GM23338 (cell line): ENCODE results near the gene LDHA. TPM values are rescaled to one million over a fixed set of nuclear protein-coding genes. Genes with fewer than 3 reads are reported as not detected.

Experiments
- ATAC-seq: fragments of 200-7000 bp; cut with Tn5 transposase; 3 replicates; pipeline ENCODE4 v1.9.1; 2020
- DNase-seq: peaks from one replicate; pipeline ENCODE4 v3.0.0-alpha.2; 2015; ENCODE audit warnings: low spot score
- H2AFZ ChIP-seq: fragments of 200-600 bp; sonication (generic); 2 replicates; pipeline ENCODE4 v1.8.0; 2016; ENCODE audit warnings: antibody characterized with exemption, mild to moderate bottlenecking, moderate library complexity
- H3F3A ChIP-seq: fragments of 200-600 bp; sonication (generic); replicated peaks from 2 replicates; pipeline ENCODE4 v1.8.0; 2017; ENCODE audit warnings: antibody characterized with exemption, mixed run types, low read depth
- H3K27ac ChIP-seq: fragments of 200-600 bp; sonication (generic); 2 replicates; pipeline ENCODE4 v1.6.1; 2016; ENCODE audit warnings: low read depth
- H3K27me3 ChIP-seq: fragments of 200-600 bp; sonication (generic); 2 replicates; pipeline ENCODE4 v1.8.0; 2016; ENCODE audit warnings: mild to moderate bottlenecking, mixed run types, moderate library complexity; ENCODE audit not compliant: insufficient read depth
- H3K36me3 ChIP-seq: fragments of 200-600 bp; sonication (generic); 2 replicates; pipeline ENCODE4 v1.8.0; 2016; ENCODE audit warnings: mild to moderate bottlenecking; ENCODE audit not compliant: insufficient read depth
- H3K4me1 ChIP-seq: fragments of 200-600 bp; sonication (generic); 2 replicates; pipeline ENCODE4 v1.8.0; 2016; ENCODE audit warnings: mild to moderate bottlenecking, moderate library complexity; ENCODE audit not compliant: insufficient read depth
- H3K4me2 ChIP-seq: fragments of 200-600 bp; sonication (generic); 2 replicates; pipeline ENCODE4 v1.7.1; 2017; ENCODE audit warnings: mixed run types
- H3K4me3 ChIP-seq: fragments of 200-600 bp; sonication (generic); 2 replicates; pipeline ENCODE4 v1.6.1; 2016; ENCODE audit warnings: mixed run types
- H3K79me2 ChIP-seq: fragments of 200-600 bp; sonication (generic); replicated peaks from 2 replicates; pipeline ENCODE4 v1.8.0; 2017; ENCODE audit warnings: mild to moderate bottlenecking; ENCODE audit not compliant: insufficient read depth
- H3K9me2 ChIP-seq: fragments of 200-600 bp; sonication (generic); 2 replicates; pipeline ENCODE4 v1.8.0; 2017; ENCODE audit not compliant: insufficient read depth
- H4K20me1 ChIP-seq: fragments of 200-600 bp; sonication (generic); replicated peaks from 2 replicates; pipeline ENCODE4 v1.8.0; 2017; ENCODE audit warnings: mild to moderate bottlenecking; ENCODE audit not compliant: insufficient read depth
- H3K27ac Mint-ChIP-seq: 2 replicates; pipeline ENCODE4 v1.8.0; 2020; ENCODE audit warnings: inconsistent platforms, mild to moderate bottlenecking, moderate library complexity, mixed read lengths
- H3K27me3 Mint-ChIP-seq: 3 replicates; pipeline ENCODE4 v1.8.0; 2022; ENCODE audit warnings: low read depth, mild to moderate bottlenecking, moderate library complexity, mixed read lengths, inconsistent platforms; ENCODE audit not compliant: insufficient read depth, poor library complexity
- H3K36me3 Mint-ChIP-seq: 3 replicates; pipeline ENCODE4 v1.8.0; 2021; ENCODE audit warnings: low read depth, mild to moderate bottlenecking, inconsistent platforms, moderate library complexity, mixed read lengths
- H3K4me1 Mint-ChIP-seq: 3 replicates; pipeline ENCODE4 v1.8.0; 2020; ENCODE audit warnings: mild to moderate bottlenecking, inconsistent platforms, mixed read lengths
- H3K4me3 Mint-ChIP-seq: 3 replicates; pipeline ENCODE4 v1.8.0; 2021; ENCODE audit warnings: moderate library complexity, mild to moderate bottlenecking, inconsistent platforms, mixed read lengths
- H3K9me3 Mint-ChIP-seq: 3 replicates; pipeline ENCODE4 v1.8.0; 2020; ENCODE audit warnings: moderate library complexity, mild to moderate bottlenecking, inconsistent platforms, mixed read lengths
- CREB1 ChIP-seq: fragments of 250-450 bp; sonication (Bioruptor Pico); IDR thresholded peaks from 2 replicates; pipeline ENCODE4 v1.5.0; 2020; ENCODE audit warnings: low read depth, mild to moderate bottlenecking, moderate library complexity
- CTCF ChIP-seq, 2 experiments: fragments of 200-600 bp in 1 of 2; sonication (generic) in 1 of 2; conservative IDR thresholded peaks; 2 replicates each; pipeline versions ENCODE4 v1.5.1 to v1.6.1; 2016 to 2017; ENCODE audit warnings: antibody characterized with exemption in 2 of 2, low read depth in 2 of 2, mild to moderate bottlenecking in 2 of 2, moderate library complexity in 1 of 2
- ETS1 ChIP-seq: IDR thresholded peaks from 2 replicates; pipeline ENCODE4 v1.6.1; 2016; ENCODE audit warnings: antibody characterized with exemption
- EZH2 ChIP-seq: fragments of 200-600 bp; sonication (generic); IDR thresholded peaks from one replicate; pipeline ENCODE4 v1.8.0; 2017; ENCODE audit warnings: antibody characterized with exemption, mild to moderate bottlenecking, low read depth; ENCODE audit not compliant: unreplicated experiment
- EZH2phosphoT487 ChIP-seq: fragments of 200-600 bp; sonication (generic); IDR thresholded peaks from one replicate; pipeline ENCODE4 v1.8.1; 2018; ENCODE audit warnings: antibody characterized with exemption; ENCODE audit not compliant: unreplicated experiment
- JUNB ChIP-seq: IDR thresholded peaks from one replicate; pipeline ENCODE4 v1.6.1; 2016; ENCODE audit warnings: antibody characterized with exemption; ENCODE audit not compliant: unreplicated experiment
- NANOG ChIP-seq: IDR thresholded peaks from 2 replicates; pipeline ENCODE4 v1.6.1; 2016; ENCODE audit warnings: antibody characterized with exemption, borderline replicate concordance
- POLR2AphosphoS5 ChIP-seq: IDR thresholded peaks from 2 replicates; pipeline ENCODE4 v1.6.1; 2016; ENCODE audit warnings: antibody characterized with exemption, low read depth
- REST ChIP-seq: IDR thresholded peaks from one replicate; pipeline ENCODE4 v1.6.1; 2018; ENCODE audit warnings: antibody characterized with exemption; ENCODE audit not compliant: unreplicated experiment
- STAT1 ChIP-seq: IDR thresholded peaks from one replicate; pipeline ENCODE4 v1.6.1; 2016; ENCODE audit warnings: antibody characterized with exemption; ENCODE audit not compliant: unreplicated experiment
- ZNF114 ChIP-seq: fragments of 250-450 bp; sonication (Bioruptor Pico); IDR thresholded peaks from 2 replicates; pipeline ENCODE4 v1.5.0; 2020; ENCODE audit warnings: mild to moderate bottlenecking, moderate library complexity
- ZNF331 ChIP-seq: fragments of 250-450 bp; sonication (Bioruptor Pico); IDR thresholded peaks from 2 replicates; pipeline ENCODE4 v1.5.0; 2020; ENCODE audit warnings: low read depth, mild to moderate bottlenecking, moderate library complexity
- ZNF462 ChIP-seq: fragments of 250-450 bp; sonication (Bioruptor Pico); IDR thresholded peaks from 2 replicates; pipeline ENCODE4 v1.5.0; 2020; ENCODE audit warnings: mild to moderate bottlenecking, moderate library complexity
- polyA plus RNA-seq: library from polyadenylated mRNA; unstranded; fragments of >200 nt; fragmentation: Nextera tagmentation; extraction: Ambion mirVana; gene quantifications from 2 replicates; pipeline ENCODE4 v1.2.1, GENCODE V29; 2016
- total RNA-seq: library from RNA; depleted of rRNA; stranded (reverse); fragments of >200 nt; shearing (Covaris generic); gene quantifications from 2 replicates; pipeline ENCODE4 v1.2.3, GENCODE V29; 2014

Gene LDHA
- total and polyA plus RNA-seq, 2 experiments from 2014 or later = 432 to 467 TPM

GRCh38 chr11:18394928-18395734 lies 768 bp downstream of the LDHA start:
- peak overlapping the region; percentile 96 for H3K4me2 ChIP-seq
- TF ChIP-seq ZNF114 (CRISPR knock-in tag) (no peak), ZNF462 (no peak), ZNF331 (CRISPR knock-in tag) (no peak), REST (no peak), EZH2phosphoT487 (no peak), EZH2 (no peak), POLR2AphosphoS5 (no peak), STAT1 (no peak), JUNB (no peak), ETS1 (no peak), CREB1 (CRISPR knock-in tag) (no peak), NANOG (no peak), CTCF (conservative IDR thresholded peaks at IDR 0.05; ENCODE audit: low read depth in 2 of 2) (no peak)
- H3K36me3 Mint-ChIP-seq = peaks cover 40% of the 10 kb centered on the region
- 0 out of 2 replicates have a peak, but pooled peaks cover 6% of the 10 kb centered on the region for H4K20me1 ChIP-seq
- H3K4me3 ChIP-seq = peak overlapping the region; percentile 69
- ATAC-seq (peak; percentile 14), DNase-seq (peak; percentile 40)
- peak overlapping the region; percentile 85 for H3K27ac ChIP-seq
- H3K4me1 ChIP-seq = peaks cover 5% of the 10 kb centered on the region
- H3K79me2 ChIP-seq = peaks cover 39% of the 10 kb centered on the region
- H3F3A ChIP-seq = peaks cover 8% of the 10 kb centered on the region
- peak overlapping the region; percentile 98 for H3K4me3 Mint-ChIP-seq
- H3K36me3 ChIP-seq = peaks cover 30% of the 10 kb centered on the region
- H2AFZ ChIP-seq = peak overlapping the region; percentile 97
- H3K27ac Mint-ChIP-seq = peak overlapping the region; percentile 87
- H3K27me3 Mint-ChIP-seq = peaks cover 25% of the 10 kb centered on the region
- H3K9me3 Mint-ChIP-seq = no peaks in the 10 kb centered on the region
- H3K27me3 ChIP-seq = peaks cover 9% of the 10 kb centered on the region
- H3K9me2 ChIP-seq = no peaks in the 10 kb centered on the region
- peaks cover 12% of the 10 kb centered on the region for H3K4me1 Mint-ChIP-seq
